ENCODE results near the gene GALNT14. TPM values are rescaled to one million over a fixed set of nuclear protein-coding genes. Genes with fewer than 3 reads are reported as not detected.

GALNT14 gene
- total and polyA plus RNA-seq, 9 of the 15 experiments (the other 6 are each of a cell fraction or from before 2014, with no cell fraction given) = 0.11 TPM; not detected in 8

DNA sequence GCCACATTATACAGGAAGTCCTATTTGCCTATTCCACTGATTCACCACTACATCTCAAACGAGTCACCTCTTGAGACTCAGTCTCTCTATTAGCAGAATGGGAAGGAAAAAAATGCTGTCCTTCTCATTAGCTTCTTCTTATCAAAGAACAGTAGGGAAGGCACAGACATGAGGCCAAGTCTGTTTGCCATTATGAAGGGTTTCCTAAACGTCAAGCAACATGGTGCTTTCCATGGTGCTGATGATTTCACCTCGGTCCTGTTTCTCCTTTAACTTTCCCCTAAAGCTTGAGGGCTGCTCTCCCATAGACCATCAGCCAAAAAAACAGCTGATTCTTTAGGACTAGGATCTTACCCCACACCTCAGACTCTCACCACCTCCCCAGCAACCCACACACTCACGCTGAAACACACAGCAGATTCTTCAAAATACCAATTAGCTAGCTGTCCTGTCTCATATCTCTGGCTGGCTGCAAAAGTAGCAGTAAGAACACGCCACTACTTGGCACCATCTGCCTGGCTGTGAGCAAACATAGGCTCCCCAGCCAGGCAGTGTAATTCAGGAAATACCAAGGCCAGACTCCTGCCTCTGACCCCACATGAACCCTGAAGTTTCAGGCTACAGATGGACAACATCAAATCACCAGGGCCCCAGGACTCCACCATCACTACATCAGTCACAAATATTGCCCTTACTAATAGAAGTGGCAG is 30.5 kb downstream of the GALNT14 start:
- FAIRE-seq (no peak), ATAC-seq (no peak), DNase-seq (ENCODE audit: extremely low read depth in 1 of 4, low spot score in 3 of 4) (no peak)
- ChIA-PET CTCF (ENCODE audit: low intra/inter-chr PET ratio) (no interaction called here), POLR2A (no interaction called here)
- no peaks in the 10 kb centered on the region for H3K36me3 ChIP-seq (ENCODE audit: control insufficient read depth, insufficient read depth, low read length)
- H3K9me3 ChIP-seq (replicated peaks; ENCODE audit: control insufficient read depth, insufficient read depth, low read depth, low read length) = no peaks in the 10 kb centered on the region
- in situ Hi-C loops (cut with MboI) (no loop called here), intact Hi-C loops (cut with micrococcal nuclease) (no loop called here)
- no peak overlapping the region for H2AFZ ChIP-seq (ENCODE audit: low read depth, low read length)
- no peak overlapping the region for H3K9ac ChIP-seq (ENCODE audit: insufficient read depth in 1 of 2, low read depth in 2 of 2, low read length in 2 of 2)
- no peak overlapping the region for H3K4me3 ChIP-seq
- no peaks in the 10 kb centered on the region for H3K27me3 ChIP-seq (ENCODE audit: control insufficient read depth in 2 of 2, insufficient read depth in 2 of 2, low read length in 2 of 2)
- 3% methylated on average over 5 of the region's 5 CpGs for WGBS (ENCODE audit: insufficient coverage, low coverage, missing lambda C conversion rate)
- H3K79me2 ChIP-seq (ENCODE audit: control insufficient read depth, insufficient read depth, low read length) = no peaks in the 10 kb centered on the region
- TF ChIP-seq PHB2 (IDR thresholded peaks at IDR 0.05; ENCODE audit: low read depth) = no peak
- TF ChIP-seq EHMT2 (IDR thresholded peaks at IDR 0.05) = peak; percentile 88
- TF ChIP-seq MIER1 (IDR thresholded peaks at IDR 0.05; ENCODE audit: low read depth) = peak; percentile 69; the same call in 1 of the 2 replicates
- no peak for TF ChIP-seq XRCC5 (IDR thresholded peaks at IDR 0.05; ENCODE audit: low read depth, low read length)
- TF ChIP-seq, protein P1, sequence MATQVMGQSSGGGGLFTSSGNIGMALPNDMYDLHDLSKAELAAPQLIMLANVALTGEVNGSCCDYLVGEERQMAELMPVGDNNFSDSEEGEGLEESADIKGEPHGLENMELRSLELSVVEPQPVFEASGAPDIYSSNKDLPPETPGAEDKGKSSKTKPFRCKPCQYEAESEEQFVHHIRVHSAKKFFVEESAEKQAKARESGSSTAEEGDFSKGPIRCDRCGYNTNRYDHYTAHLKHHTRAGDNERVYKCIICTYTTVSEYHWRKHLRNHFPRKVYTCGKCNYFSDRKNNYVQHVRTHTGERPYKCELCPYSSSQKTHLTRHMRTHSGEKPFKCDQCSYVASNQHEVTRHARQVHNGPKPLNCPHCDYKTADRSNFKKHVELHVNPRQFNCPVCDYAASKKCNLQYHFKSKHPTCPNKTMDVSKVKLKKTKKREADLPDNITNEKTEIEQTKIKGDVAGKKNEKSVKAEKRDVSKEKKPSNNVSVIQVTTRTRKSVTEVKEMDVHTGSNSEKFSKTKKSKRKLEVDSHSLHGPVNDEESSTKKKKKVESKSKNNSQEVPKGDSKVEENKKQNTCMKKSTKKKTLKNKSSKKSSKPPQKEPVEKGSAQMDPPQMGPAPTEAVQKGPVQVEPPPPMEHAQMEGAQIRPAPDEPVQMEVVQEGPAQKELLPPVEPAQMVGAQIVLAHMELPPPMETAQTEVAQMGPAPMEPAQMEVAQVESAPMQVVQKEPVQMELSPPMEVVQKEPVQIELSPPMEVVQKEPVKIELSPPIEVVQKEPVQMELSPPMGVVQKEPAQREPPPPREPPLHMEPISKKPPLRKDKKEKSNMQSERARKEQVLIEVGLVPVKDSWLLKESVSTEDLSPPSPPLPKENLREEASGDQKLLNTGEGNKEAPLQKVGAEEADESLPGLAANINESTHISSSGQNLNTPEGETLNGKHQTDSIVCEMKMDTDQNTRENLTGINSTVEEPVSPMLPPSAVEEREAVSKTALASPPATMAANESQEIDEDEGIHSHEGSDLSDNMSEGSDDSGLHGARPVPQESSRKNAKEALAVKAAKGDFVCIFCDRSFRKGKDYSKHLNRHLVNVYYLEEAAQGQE (IDR thresholded peaks at IDR 0.05; ENCODE audit: borderline replicate concordance) = peak; percentile 80
- TF ChIP-seq, protein P1 (CRISPR knock-in tag; IDR thresholded peaks at IDR 0.05; ENCODE audit: low read depth) = no peak
- H3K9me1 ChIP-seq (ENCODE audit: control insufficient read depth, insufficient read depth, low read length) = no peaks in the 10 kb centered on the region
- H3K27ac ChIP-seq (ENCODE audit: extremely low read depth, low read depth, low read length) = no peak overlapping the region
- no peak overlapping the region for H3K4me2 ChIP-seq (ENCODE audit: insufficient read depth, low read length)
- no TSS peak for BruUV-seq (replicated peaks)
- H4K20me1 ChIP-seq (replicated peaks; ENCODE audit: control insufficient read depth, insufficient read depth, low read length) = no peaks in the 10 kb centered on the region
- no peaks in the 10 kb centered on the region for H3K4me1 ChIP-seq (replicated peaks in 1 of 2; ENCODE audit: control insufficient read depth in 2 of 2, insufficient read depth in 2 of 2, low read length in 2 of 2)
